Body of pancreas (tissue), 4 donors: Measurements from ENCODE around the gene TTLL5.

Experiments used
- CTCF ChIP-seq, 7 experiments: fragments of 450-650 bp in 4 of 7; fragments of 200-600 bp in 3 of 7; sonication (generic) in 3 of 7; IDR thresholded peaks; one replicate each; pipeline ENCODE4 v1.5.1; 2016 to 2019; ENCODE audit warnings: antibody characterized with exemption in 7 of 7
- POLR2A ChIP-seq, 3 donors: fragments of 450-650 bp; IDR thresholded peaks; one replicate each; pipeline ENCODE4 v1.6.1; 2016; ENCODE audit warnings: antibody characterized with exemption in 3 of 3, mild to moderate bottlenecking in 2 of 3

GRCh38 chr14:75996488-75996887 is 335.4 kb downstream of the TTLL5 start:
- TF ChIP-seq POLR2A (IDR thresholded peaks at IDR 0.05) (no peak), CTCF (IDR thresholded peaks at IDR 0.05) (no peak)
